ENCODE data around the gene FTO. TPM values are rescaled to one million over a fixed set of nuclear protein-coding genes. Genes with fewer than 3 reads are reported as not detected.

Gene FTO
- polyA plus RNA-seq, 3 donors, result 16.8 to 51.0 (median 37.7) TPM

GRCh38 chr16:53714205-53715022 is 10.5 kb downstream of the FTO start:
- peaks cover 3% of the 10 kb centered on the region in 2 donors for H3K36me3 Mint-ChIP-seq
- H3K27ac Mint-ChIP-seq, result no peak overlapping the region
- no peaks in the 10 kb centered on the region for H3K36me3 ChIP-seq (replicated peaks in 1 of 2; ENCODE audit: control insufficient read depth in 1 of 2, insufficient read depth in 2 of 2, low read length in 2 of 2)
- H2AFZ ChIP-seq (ENCODE audit: insufficient read depth, low read depth, low read length, poor library complexity, severe bottlenecking), result no peak overlapping the region
- peaks cover 22% of the 10 kb centered on the region for H3K79me2 ChIP-seq (ENCODE audit: insufficient read depth, low read length)
- no peaks in the 10 kb centered on the region for H3K27me3 ChIP-seq (ENCODE audit: control insufficient read depth in 2 of 2, insufficient read depth in 2 of 2, low read length in 2 of 2)
- peaks cover 10% of the 10 kb centered on the region for H3K4me1 Mint-ChIP-seq
- no peak overlapping the region for H3K4me3 ChIP-seq (replicated peaks in 1 of 3; ENCODE audit: low read depth in 2 of 3, low read length in 3 of 3)
- WGBS (ENCODE audit: insufficient coverage), result 94% methylated on average over 5 of the region's 7 CpGs
- peaks cover 2 to 5% of the 10 kb centered on the region in 2 donors for H3K4me1 ChIP-seq (ENCODE audit: control insufficient read depth in 1 of 2, insufficient read depth in 2 of 2, low read length in 2 of 2)
- no peak overlapping the region for H3K27ac ChIP-seq (ENCODE audit: low read depth in 1 of 2, low read length in 2 of 2)
- intact Hi-C loops (cut with micrococcal nuclease), result no loop called here
- H3K4me3 Mint-ChIP-seq, result no peak overlapping the region
- H3K9me3 ChIP-seq (replicated peaks in 1 of 2; ENCODE audit: control insufficient read depth in 1 of 2, insufficient read depth in 1 of 2, low read length in 2 of 2), result no peaks in the 10 kb centered on the region
- H3K4me2 ChIP-seq (replicated peaks; ENCODE audit: extremely low read depth, low read length, poor library complexity, severe bottlenecking), result no peak overlapping the region
- DNase-seq, result no peak
- H3K9ac ChIP-seq (ENCODE audit: insufficient read depth, low read length, poor library complexity, severe bottlenecking), result no peak overlapping the region
- no peak for TF ChIP-seq CTCF (IDR thresholded peaks at IDR 0.05)
- H4K20me1 ChIP-seq (ENCODE audit: insufficient read depth, low read length), result no peaks in the 10 kb centered on the region
- peaks cover 0 to 2% (median 0%) of the 10 kb centered on the region in 7 donors for H3K9me3 Mint-ChIP-seq
- H3K27me3 Mint-ChIP-seq (ENCODE audit: low read depth in 3 of 3), result peaks cover 0 to 2% (median 0%) of the 10 kb centered on the region in 3 donors

- Mint-ChIP-seq H3K36me3 (peaks cover 3% of the 10 kb centered on the region in 2 donors), H3K27me3 (ENCODE audit: low read depth in 3 of 3) (peaks cover 0 to 2% (median 0%) of the 10 kb centered on the region in 3 donors), H3K4me3 (no peak overlapping the region), H3K9me3 (peaks cover 0 to 2% (median 0%) of the 10 kb centered on the region in 7 donors), H3K4me1 (peaks cover 11% of the 10 kb centered on the region), H3K27ac (no peak overlapping the region)
- no peak for TF ChIP-seq CTCF (IDR thresholded peaks at IDR 0.05)
- DNase-seq, result no peak
- intact Hi-C loops (cut with micrococcal nuclease), result no loop called here
- peaks cover 17% of the 10 kb centered on the region for H3K79me2 ChIP-seq (ENCODE audit: insufficient read depth, low read length)
- no peak overlapping the region for H3K4me3 ChIP-seq (replicated peaks in 1 of 3; ENCODE audit: low read depth in 2 of 3, low read length in 3 of 3)
- peaks cover 2 to 5% of the 10 kb centered on the region in 2 donors for H3K4me1 ChIP-seq (ENCODE audit: control insufficient read depth in 1 of 2, insufficient read depth in 2 of 2, low read length in 2 of 2)
- WGBS (ENCODE audit: insufficient coverage), result 100% methylated on average over 1 of the region's 2 CpGs
- no peaks in the 10 kb centered on the region for H3K9me3 ChIP-seq (replicated peaks in 1 of 2; ENCODE audit: control insufficient read depth in 1 of 2, insufficient read depth in 1 of 2, low read length in 2 of 2)
- no peak overlapping the region for H2AFZ ChIP-seq (ENCODE audit: insufficient read depth, low read depth, low read length, poor library complexity, severe bottlenecking)
- H3K36me3 ChIP-seq (replicated peaks in 1 of 2; ENCODE audit: control insufficient read depth in 1 of 2, insufficient read depth in 2 of 2, low read length in 2 of 2), result no peaks in the 10 kb centered on the region
- H4K20me1 ChIP-seq (ENCODE audit: insufficient read depth, low read length), result no peaks in the 10 kb centered on the region
- H3K27me3 ChIP-seq (ENCODE audit: control insufficient read depth in 2 of 2, insufficient read depth in 2 of 2, low read length in 2 of 2), result no peaks in the 10 kb centered on the region
- H3K9ac ChIP-seq (ENCODE audit: insufficient read depth, low read length, poor library complexity, severe bottlenecking), result no peak overlapping the region
- H3K4me2 ChIP-seq (replicated peaks; ENCODE audit: extremely low read depth, low read length, poor library complexity, severe bottlenecking), result no peak overlapping the region
- no peak overlapping the region for H3K27ac ChIP-seq (ENCODE audit: low read depth in 1 of 2, low read length in 2 of 2)
Measured at GRCh38 chr16:53715023-53715384, 11.0 kb downstream of the FTO start.

All from CD14-positive monocyte (primary cell).